B cell (primary cell): ENCODE results near the gene WNT16.

ENCODE experiments used
- CTCF ChIP-seq: fragments of 200-600 bp; IDR thresholded peaks from one replicate; pipeline ENCODE4 v1.8.0; 2022; ENCODE audit warnings: antibody characterized with exemption, mild to moderate bottlenecking
- EZH2 ChIP-seq: IDR thresholded peaks from 2 replicates; pipeline ENCODE4 v1.6.1; 2012; ENCODE audit warnings: borderline replicate concordance, low read depth, mild to moderate bottlenecking, moderate library complexity, low read length; ENCODE audit not compliant: insufficient read depth, poor library complexity, severe bottlenecking

DNA sequence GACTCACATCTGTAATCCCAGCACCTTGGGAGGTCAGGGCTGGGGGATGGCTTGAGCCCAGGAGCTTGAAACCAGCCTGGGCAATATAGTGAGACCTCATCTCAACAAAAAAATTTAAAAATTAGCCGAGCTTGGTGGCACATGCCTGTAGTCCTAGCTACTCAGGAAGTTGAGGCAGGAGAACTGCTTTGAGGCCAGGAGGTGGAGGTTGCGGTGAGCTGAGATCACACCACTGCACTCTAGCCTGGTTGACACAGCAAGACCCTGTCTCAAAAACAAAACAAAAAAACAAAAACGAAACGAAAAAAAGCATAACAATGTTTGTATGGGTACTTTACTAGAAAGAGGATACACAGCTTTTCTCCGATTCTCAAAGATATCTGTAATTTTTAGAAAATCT is 31.8 kb downstream of the WNT16 start:
- TF ChIP-seq CTCF (no peak), EZH2 (no peak)
